HEK293T (cell line): ENCODE results near the gene TTLL9.
A peak's percentile ranks its signal among the peaks of the same experiment; 100 is the strongest.

Experiments used
- CTCF ChIA-PET: fragments of 350-600 bp; formaldehyde crosslinking; extraction: SDS; loops from one replicate; lab custom pipeline; 2021; ENCODE audit warnings: antibody characterized with exemption, inconsistent platforms; lab: Yijun Ruan, JAX
- POLR2A ChIA-PET: fragments of 350-600 bp; formaldehyde crosslinking; extraction: SDS; loops from one replicate; lab custom pipeline; 2020; ENCODE audit warnings: antibody characterized with exemption, inconsistent platforms; lab: Yijun Ruan, JAX
- DNase-seq: peaks from one replicate; pipeline ENCODE4 v3.0.0; 2012; ENCODE audit warnings: mixed read lengths; ENCODE audit errors: extremely low spot score
- ARNT ChIP-seq: fragments of 450-650 bp; IDR thresholded peaks from 2 replicates; pipeline ENCODE4 v1.6.1; 2017; ENCODE audit warnings: mild to moderate bottlenecking
- BHLHE40 ChIP-seq: fragments of 450-650 bp; IDR thresholded peaks from 2 replicates; pipeline ENCODE4 v1.6.1; 2016; ENCODE audit warnings: mild to moderate bottlenecking, moderate library complexity, borderline replicate concordance
- CTBP1 ChIP-seq: fragments of 450-650 bp; IDR thresholded peaks from 2 replicates; pipeline ENCODE4 v1.6.1; 2016; ENCODE audit warnings: borderline replicate concordance
- ELF4 ChIP-seq: fragments of 450-650 bp; IDR thresholded peaks from 2 replicates; pipeline ENCODE4 v1.6.1; 2017; ENCODE audit warnings: antibody characterized with exemption
- FOXA1 ChIP-seq: fragments of 450-650 bp; IDR thresholded peaks from 2 replicates; pipeline ENCODE4 v1.6.1; 2016; ENCODE audit warnings: mild to moderate bottlenecking
- FOXK2 ChIP-seq: fragments of 450-650 bp; IDR thresholded peaks from 2 replicates; pipeline ENCODE4 v1.6.1; 2016; ENCODE audit warnings: mild to moderate bottlenecking
- FOXM1 ChIP-seq: fragments of 450-650 bp; IDR thresholded peaks from 2 replicates; pipeline ENCODE4 v1.6.1; 2017; ENCODE audit warnings: mild to moderate bottlenecking, borderline replicate concordance
- HDGF ChIP-seq: fragments of 450-650 bp; IDR thresholded peaks from 2 replicates; pipeline ENCODE4 v1.6.1; 2017; ENCODE audit warnings: antibody characterized with exemption, borderline replicate concordance
- L3MBTL2 ChIP-seq: fragments of 450-650 bp; conservative IDR thresholded peaks from 2 replicates; pipeline ENCODE4 v1.6.1; 2016; ENCODE audit warnings: mild to moderate bottlenecking
- LEF1 ChIP-seq: fragments of 450-650 bp; IDR thresholded peaks from 2 replicates; pipeline ENCODE4 v1.6.1; 2017; ENCODE audit warnings: mild to moderate bottlenecking, borderline replicate concordance
- NFRKB ChIP-seq: fragments of 450-650 bp; IDR thresholded peaks from 2 replicates; pipeline ENCODE4 v1.6.1; 2016; ENCODE audit warnings: mild to moderate bottlenecking, moderate library complexity
- PKNOX1 ChIP-seq: fragments of 450-650 bp; IDR thresholded peaks from 2 replicates; pipeline ENCODE4 v1.6.1; 2016
- SP1 ChIP-seq: fragments of 450-650 bp; IDR thresholded peaks from 2 replicates; pipeline ENCODE4 v1.6.1; 2017
- SUZ12 ChIP-seq: fragments of 450-650 bp; IDR thresholded peaks from 2 replicates; pipeline ENCODE4 v1.6.1; 2016; ENCODE audit warnings: mild to moderate bottlenecking
- TARDBP ChIP-seq: fragments of 450-650 bp; IDR thresholded peaks from 2 replicates; pipeline ENCODE4 v1.6.1; 2016
- ZNF384 ChIP-seq: fragments of 450-650 bp; IDR thresholded peaks from 2 replicates; pipeline ENCODE4 v1.6.1; 2016

TTLL9 gene

DNA sequence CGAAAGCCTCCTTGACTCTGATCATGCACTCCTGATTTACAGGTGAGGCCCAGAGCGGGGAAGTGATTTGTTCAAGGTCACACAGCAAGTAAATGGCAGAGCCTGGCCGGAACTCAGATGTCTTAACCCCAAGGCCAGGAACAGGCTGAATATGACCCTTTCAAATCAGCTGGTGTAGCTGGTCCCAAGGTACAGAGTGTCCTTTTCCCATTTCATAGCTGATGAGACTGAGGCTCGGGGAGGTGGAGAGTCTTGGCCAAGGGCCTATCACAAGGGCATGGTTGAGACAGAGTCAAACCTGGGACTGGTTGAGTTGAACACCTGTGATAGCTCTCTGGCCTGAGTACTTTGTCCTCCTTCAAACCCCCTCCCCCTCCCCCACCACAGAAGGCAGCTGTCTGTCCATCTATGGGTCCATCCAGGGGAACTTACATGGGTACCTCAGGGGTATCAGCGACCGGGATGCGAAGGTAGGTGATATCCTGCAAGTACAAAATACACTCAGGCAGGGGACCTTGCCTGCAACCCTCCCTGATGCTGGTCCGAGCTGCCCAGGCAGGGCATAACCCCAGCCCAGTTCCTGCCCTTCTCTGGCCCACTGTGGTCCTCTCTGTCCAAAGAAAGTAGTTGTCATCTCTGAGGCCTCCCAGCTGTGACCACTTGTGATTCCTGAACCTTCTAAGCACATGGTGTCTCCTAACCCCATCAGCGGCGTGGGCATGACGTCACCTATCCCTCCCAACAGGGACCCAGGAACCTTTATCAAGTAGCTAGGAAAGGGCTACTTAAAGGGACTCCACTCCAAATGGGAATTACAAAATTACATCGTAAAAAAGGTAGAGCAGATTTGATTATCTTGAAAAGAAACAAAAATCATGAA, 5.7 kb upstream of the TTLL9 start:
- DNase-seq: no peak
- ChIA-PET CTCF (interaction anchor here (0.5 kb wide), 1 partner anchor 28 kb away, joined by 3 read pairs; no protein-coding TSS in a partner anchor), POLR2A (interaction anchor here (1.1 kb wide), 1 partner anchor 14 kb away, joined by 3 read pairs; no protein-coding TSS in a partner anchor)
- TF ChIP-seq FOXK2 (no peak), FOXM1 (no peak), BHLHE40 (no peak), FOXA1 (no peak), NFRKB (no peak), ARNT (no peak), SP1 (no peak), ZNF384 (no peak), LEF1 (no peak), PKNOX1 (no peak)

- ChIA-PET CTCF (no interaction called here), POLR2A (no interaction called here)
- no peak for DNase-seq
- no peak for TF ChIP-seq ELF4
- TF ChIP-seq HDGF: no peak
- TF ChIP-seq CTBP1: no peak
- TF ChIP-seq NFRKB: no peak
- no peak for TF ChIP-seq TARDBP
- TF ChIP-seq FOXM1: no peak
- TF ChIP-seq BHLHE40: no peak
- no peak for TF ChIP-seq PKNOX1
Measured at GRCh38 chr20:31866221-31866620, 4.2 kb upstream of the TTLL9 start.

- no peak for DNase-seq
- TF ChIP-seq BHLHE40: no peak
- no peak for TF ChIP-seq FOXM1
- TF ChIP-seq LEF1: no peak
- no peak for TF ChIP-seq FOXA1
- no peak for TF ChIP-seq ARNT
- no peak for TF ChIP-seq L3MBTL2
- TF ChIP-seq HDGF: no peak
- POLR2A ChIA-PET: interaction anchor here (1.1 to 2.8 kb wide), 3 partner anchors 9 to 241 kb away, joined by 3 to 10 read pairs (median 7); partner anchors contain the start of gene TM9SF4
- CTCF ChIA-PET: no interaction called here
Measured at GRCh38 chr20:31868853-31869672, 1.4 kb upstream of the TTLL9 start.

GRCh38 chr20:31869673-31869941, 827 bp upstream of the TTLL9 start:
- POLR2A ChIA-PET: interaction anchor here (1.1 to 2.8 kb wide), 3 partner anchors 9 to 240 kb away, joined by 3 to 10 read pairs (median 7); partner anchors contain the start of gene TM9SF4
- DNase-seq: no peak
- CTCF ChIA-PET: no interaction called here
- TF ChIP-seq LEF1 (no peak), ARNT (no peak), FOXA1 (no peak)

DNA sequence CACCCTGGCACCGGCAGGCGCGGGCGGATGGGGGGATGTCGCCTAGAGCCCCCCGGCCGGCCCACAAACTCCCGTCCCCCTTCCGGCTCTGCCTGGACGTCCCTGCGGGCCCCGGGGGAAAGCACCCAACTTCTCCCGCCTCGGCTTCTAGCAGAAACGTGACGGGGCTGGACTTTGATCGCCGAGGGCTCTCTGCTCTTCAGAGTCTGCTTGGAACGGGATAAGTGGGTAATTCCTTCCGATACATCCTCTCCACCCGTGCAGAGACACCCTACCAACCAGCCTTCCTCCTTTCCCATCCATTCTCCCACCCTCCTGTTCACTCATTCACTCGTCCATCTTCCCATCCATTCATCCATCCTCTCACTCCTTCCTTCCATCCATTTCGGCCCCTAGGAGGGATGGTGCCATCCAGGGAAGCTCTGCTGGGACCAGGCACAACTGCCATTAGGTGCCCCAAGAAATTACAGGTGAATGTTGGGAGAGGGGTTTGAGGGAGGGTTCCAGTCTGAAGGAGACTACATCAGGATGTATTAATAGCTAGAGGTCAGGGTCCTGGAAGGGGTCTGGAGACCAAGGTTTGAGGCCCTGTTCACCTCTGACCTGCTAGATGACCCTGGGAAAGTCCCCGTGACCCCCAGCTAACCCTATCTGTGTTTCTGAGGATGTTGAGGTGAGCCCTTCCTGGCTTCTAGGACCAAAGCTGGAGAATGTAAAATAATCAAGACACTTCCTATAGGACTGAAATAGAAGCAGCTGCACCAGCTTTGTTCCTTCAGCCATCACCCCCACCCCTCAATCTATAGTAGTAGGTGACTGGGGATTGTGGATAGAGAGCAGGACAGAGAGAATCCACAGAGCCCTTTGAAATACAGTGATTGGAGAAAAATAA, 538 bp downstream of the TTLL9 start:
- ChIA-PET CTCF (interaction anchor here (0.6 to 0.8 kb wide), 3 partner anchors 16 to 614 kb away, joined by 3 read pairs; no protein-coding TSS in a partner anchor), POLR2A (interaction anchor here (0.5 to 1.9 kb wide), 3 partner anchors 9 to 81 kb away, joined by 3 to 15 read pairs (median 7); partner anchors contain the start of gene PDRG1)
- DNase-seq: no peak
- TF ChIP-seq L3MBTL2 (0 out of 2 replicates have a peak, but pooled peaks have one; percentile 31), LEF1 (no peak)

DNA sequence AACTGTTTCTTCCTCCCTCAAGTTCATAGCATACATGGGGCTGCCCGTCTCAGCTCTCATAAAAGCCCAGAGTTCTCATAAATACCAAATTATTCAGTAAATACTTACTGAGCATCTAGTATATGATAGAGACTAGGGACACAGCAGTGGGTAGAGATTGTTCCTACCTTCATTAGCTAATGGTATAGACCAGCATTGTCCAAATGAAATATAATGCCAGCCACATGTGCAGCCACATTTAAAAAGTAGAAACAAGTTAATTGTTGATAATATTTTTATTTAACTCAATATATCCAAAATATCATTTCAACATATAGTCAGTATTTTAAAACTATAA, 1.2 kb downstream of the TTLL9 start:
- ChIA-PET POLR2A (interaction anchor here (0.5 to 1.9 kb wide), 2 partner anchors 8 to 80 kb away, joined by 3 to 15 read pairs; partner anchors contain the start of gene PDRG1), CTCF (interaction anchor here (0.7 to 0.8 kb wide), 2 partner anchors 16 to 69 kb away, joined by 3 read pairs; no protein-coding TSS in a partner anchor)
- TF ChIP-seq FOXK2 (no peak), FOXM1 (no peak), LEF1 (no peak), NFRKB (no peak), L3MBTL2 (no peak), ZNF384 (no peak), PKNOX1 (no peak), ARNT (no peak), FOXA1 (no peak), ELF4 (no peak), TARDBP (no peak), BHLHE40 (no peak), SP1 (no peak), HDGF (no peak), SUZ12 (no peak), CTBP1 (no peak)
- DNase-seq: no peak
